Islet precursor cell (in vitro differentiated cells): Measurements from ENCODE around the gene SINHCAF.
A peak's percentile ranks its signal among the peaks of the same experiment; 100 is the strongest.
"Not testable (repeated sequence)": the region's sequence is repeated elsewhere in the genome, so short reads cannot be mapped to it uniquely, and the experiment has no call there.

ENCODE experiments used
- DNase-seq: peaks from one replicate; pipeline ENCODE4 v3.0.0-alpha.2; 2018

Gene SINHCAF, protein sequence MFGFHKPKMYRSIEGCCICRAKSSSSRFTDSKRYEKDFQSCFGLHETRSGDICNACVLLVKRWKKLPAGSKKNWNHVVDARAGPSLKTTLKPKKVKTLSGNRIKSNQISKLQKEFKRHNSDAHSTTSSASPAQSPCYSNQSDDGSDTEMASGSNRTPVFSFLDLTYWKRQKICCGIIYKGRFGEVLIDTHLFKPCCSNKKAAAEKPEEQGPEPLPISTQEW

DNA sequence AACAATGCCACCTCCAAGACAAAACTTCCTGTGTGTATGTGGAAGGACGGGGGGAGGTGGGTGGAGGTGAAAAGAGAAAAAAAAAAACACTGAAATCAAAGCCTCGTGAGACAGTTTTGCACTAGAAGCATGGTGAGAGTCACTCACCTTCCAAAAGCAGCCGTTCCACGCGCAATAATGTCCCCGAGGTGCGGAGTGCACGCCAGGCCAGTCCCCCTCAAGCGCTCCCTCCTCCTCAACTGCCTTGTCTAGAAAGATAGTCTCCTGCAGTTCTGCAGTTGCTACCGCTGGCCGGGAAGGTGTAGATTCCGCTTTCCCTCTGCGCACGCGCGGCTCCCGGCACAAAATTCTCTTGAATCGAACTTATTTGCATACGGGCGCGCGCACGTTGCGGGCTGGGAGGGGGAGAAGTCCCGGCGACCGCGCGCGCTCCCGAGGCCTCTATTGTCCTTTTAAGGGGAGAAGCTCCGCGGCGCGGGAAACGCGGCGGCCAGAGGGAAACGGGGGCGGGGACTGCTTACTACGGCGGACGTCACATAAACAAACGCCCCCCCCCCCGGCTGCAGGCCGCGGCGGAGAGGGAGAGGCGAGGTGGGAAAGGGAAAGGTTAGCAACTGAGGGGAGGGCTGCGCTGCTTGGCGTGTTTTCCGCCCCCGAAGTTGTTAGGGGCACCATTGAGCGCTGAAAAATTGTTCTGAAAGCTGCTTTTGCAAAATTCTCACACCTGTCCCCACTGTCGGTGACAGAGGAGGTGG, at the start of gene SINHCAF:
SINHCAF (minus strand) TSS at position 274 of the 755 bp plus-strand sequence. CDS start 27,946 bp downstream, outside the sequence.
- DNase-seq, result peak; percentile 100

DNA sequence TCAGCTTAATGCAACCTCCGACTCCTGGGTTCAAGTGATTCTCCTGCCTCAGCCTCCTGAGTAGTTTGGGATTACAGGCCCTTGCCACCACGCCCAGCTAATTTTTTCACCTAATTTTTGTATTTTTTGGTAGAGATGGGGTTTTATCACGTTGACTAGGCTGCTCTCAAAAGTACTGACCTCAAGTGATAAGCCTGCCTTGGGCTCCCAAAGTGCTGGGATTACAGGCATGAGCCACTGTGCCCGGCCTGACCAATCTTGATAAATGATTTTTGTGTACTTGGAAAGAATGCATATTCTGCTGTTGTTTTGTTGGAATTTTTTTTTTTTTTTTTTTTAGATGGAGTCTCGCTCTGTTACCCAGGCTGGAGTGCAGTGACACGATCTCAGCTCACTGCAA, 49.5 kb upstream of the SINHCAF start:
- not testable (repeated sequence) for DNase-seq

DNA sequence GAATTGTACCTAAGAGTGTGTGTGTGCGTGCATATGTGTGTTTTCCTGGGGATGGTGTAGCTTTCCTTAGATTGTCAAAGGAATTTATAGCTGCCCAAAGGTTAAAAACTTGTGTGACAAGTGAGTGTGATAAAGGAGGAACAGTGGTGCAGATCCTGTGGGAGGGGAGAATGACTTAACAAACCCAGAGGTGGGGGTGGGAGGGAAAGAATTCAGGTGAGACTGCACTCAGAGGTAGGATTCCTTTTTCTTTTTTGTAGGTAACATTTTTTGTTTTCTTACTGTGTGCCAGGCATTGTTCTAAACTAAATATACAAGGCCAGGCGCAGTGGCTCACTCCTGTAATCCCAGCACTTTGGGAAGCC, 45.3 kb upstream of the SINHCAF start:
- DNase-seq, result peak; percentile 82

DNA sequence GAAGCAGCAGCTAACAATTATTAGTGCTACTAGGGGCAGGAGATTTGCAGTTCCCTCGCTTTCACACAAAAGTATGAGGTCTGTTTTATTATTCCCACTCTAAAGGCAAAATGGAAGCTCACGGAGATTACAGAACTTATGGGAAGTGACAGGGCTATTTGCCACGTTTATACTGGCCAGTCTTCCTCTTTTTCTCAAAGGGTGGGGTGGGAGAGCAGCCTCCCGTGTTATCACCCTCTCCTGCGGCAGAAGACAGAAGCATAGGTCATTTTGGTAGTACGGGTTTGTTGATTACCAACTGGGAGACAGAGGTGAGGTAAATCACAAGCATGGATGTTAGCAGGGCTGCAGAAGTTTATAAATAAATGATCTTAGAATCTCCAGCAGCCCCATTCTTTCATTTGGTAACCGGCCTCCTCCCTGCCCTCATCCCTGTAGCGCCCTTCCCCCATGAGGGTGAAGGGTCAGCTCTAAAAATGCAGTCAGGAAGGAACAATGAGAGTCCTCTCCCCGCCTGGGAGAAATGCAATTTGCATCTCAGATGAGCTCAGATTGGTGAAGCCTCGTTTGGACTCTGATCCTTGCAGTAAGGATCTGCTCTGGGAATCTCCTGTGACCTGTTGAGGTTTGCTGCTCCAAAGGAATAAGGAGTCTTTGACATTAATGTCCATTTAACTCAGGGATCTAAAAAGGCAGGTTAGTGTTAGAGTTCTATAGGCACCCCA, 44.7 kb upstream of the SINHCAF start:
- peak; percentile 94 for DNase-seq

DNA sequence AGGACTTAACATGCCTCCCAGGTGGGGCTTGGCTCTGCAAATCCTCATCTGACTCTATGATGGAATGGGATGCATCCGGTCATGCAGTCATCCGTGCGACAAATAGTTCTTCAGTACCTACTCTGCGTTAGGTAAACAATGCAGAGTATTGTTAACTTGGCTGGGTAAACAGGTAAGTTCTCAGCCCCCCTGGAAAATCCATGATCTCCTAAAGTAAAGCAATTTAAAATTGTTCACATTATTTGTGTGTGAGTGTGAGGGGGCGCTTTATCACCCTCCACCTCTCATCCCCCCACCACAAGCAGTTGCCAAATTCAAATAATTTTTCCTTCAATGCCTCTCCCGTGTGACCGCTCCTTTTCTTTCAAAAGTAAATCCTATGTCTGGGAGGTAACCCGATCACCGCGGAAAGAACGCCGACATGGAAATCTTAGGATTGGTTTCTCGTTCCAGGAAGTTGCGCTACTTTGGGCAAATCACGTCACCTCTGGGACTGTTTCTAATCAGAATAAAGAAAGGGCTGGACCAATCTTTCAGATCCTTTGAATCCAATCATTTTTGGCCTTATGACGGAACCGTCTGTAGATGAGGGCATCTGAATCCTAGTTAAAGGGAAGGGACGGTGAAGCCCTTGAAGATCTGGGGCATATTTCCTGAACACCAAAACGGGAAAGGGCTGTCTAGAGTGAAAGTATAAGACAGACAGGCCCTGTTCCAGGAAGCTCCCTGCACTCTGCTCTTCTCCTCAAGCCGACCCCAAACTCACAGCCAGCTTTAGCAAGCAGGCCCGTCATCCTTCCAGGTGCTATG, 44.0 kb upstream of the SINHCAF start:
- peak; percentile 87 for DNase-seq

DNA sequence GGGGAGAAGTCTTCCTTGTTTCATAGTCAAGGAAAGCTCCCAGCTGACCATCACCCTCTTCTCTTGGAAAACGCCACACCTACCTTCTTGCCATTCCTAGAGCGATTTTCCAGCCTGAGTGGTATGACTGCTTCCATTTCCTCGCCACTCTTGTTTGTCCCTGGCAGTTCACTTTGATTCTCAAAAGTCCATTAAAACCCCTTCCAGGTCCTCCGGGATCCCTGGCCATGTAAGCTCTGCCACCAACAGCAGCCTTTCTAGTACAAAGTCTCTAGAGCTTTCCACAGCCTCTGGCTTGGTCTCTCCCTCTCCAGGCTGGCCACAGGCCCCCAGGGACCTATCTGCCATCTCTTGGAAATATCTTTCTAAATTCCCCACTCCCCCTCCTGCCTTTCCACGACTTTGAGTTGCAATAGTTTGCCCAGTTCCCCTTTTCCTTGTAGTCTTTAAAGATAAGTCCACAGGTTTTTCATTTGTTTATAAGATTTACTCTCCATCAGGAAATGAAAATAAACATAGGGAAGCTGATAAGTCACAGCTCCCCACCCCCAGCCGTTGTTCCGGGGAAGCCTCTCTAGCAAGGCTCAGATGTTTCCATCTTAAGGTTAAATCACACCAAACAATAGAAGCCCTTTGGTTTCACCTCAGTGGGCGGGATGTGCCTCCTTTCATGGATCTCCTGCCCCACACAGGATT, 42.9 kb upstream of the SINHCAF start:
- peak; percentile 71 for DNase-seq

DNA sequence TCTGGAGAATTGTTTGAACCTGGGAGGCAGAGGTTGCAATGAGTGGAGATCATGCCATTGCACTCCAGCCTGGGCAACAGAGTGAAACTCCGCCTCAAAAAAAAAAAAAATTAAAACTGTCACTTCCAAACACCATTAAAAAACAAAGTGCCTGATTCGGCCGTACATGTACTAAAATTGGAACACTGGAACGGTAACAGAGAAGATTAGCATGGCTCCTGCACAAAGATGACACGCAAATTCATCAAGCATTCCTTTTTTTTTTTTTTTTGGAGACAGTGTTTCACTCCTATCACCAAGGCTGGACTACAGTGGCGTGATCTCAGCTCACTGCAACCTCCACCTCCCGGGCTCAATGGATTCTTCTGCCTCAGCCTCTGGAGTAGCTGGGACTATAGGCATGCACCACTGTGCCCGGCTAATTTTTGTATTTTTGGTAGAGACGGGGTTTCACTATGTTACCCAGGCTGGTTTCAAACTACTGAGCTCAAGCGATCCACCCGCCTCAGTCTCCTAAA, 40.2 kb upstream of the SINHCAF start:
- DNase-seq, result no peak

DNA sequence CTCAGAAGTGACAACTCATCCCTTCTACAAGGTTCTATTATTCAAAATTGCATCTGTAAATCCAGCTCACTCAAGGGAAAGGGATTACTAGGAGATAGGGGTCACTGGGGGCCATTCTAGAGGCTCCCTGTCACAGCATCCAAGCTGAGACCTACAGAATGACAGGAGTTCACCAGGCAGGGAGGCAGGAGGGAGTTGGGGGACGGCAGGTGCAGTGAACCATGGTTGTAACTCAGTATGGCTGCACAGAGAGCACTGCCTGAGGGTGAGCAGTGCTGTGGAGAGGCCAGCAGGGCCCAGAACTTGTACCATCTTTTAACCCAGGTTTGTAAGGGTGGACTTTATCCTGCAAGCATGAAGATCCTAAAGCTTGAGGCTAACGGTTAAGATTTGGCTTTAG, 37.9 kb upstream of the SINHCAF start:
- no peak for DNase-seq

DNA sequence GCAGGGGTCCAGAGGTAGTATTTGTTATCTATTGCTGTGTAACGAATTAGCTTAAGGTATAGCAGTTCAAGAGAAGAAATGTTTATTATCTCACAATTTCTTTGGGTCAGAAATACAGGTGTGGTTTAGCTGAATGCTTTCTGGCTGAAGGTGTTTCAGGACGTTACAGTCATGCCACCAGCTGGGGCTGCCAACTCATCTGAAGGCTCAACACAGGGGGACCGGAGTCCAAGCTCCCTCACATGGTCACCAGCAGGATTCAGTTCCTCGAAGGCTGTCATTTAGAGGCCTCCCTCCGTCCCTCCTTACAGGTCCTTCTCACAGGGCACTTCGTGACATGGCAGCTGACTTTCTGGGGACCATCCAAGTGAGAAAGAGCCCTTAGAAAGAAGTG, 37.5 kb upstream of the SINHCAF start:
- no peak for DNase-seq

DNA sequence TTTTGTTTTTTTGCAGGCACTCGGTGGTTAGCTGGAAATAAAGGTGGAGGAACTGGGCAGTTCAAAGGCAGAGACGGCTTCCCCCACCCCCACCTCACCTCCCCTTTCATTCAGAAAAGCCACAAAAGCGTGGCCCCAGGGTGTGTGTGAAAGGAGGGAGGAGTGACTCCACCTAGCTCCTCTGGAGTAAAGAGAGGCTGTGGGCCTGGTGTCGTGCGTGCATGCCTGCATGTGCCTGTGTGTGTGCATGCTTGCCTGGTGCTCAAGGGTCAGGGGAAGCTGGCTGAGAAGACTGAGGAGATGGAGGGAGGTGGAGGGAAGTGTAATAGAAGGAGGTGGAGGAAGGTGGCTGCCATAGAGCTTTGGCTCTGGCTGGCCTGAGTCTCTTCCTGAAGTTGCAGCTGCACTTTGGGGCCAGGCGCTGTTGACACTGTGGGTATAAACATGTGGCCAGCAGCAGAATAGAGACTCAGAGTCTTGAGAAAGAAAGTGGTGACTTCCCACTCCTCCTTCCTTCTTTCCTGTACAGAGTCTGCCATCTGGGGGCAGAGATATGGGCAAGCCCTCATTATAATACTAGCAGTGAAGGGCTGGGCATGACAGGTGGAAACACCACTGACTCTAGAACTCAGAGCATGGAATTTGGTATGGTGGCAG, 36.9 kb upstream of the SINHCAF start:
- DNase-seq, result peak; percentile 97

DNA sequence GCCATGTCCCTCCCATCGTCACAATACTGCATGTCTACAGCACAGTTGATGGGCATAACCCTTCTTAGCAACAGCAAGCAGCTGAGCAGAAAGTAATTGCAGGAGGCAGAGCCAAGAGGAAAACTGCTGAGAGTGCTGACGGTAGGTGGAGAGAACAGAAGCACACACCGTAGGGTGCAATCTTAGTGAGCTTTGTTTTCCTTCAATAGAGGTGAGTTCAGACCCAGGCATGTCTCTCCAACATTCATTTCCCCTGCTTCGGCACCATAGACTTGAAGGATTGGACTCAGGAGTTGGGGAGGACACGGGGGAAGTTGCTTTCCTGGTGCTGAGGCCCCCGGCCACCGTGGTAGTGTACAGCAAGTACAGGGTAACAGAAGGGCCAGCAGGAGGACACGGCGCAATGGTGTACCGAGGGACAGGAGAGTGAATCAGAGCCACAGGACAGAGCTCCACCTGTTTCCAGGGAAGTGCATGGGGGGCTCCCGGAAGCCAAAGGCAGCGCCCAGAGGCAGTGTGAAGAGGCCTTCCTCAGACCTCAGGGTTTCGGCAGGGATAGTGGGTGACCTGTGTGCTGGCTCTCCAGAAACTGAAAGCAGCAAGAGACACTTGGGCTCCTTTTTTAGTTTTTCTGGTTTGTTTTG, 36.3 kb upstream of the SINHCAF start:
- DNase-seq, result peak; percentile 89

DNA sequence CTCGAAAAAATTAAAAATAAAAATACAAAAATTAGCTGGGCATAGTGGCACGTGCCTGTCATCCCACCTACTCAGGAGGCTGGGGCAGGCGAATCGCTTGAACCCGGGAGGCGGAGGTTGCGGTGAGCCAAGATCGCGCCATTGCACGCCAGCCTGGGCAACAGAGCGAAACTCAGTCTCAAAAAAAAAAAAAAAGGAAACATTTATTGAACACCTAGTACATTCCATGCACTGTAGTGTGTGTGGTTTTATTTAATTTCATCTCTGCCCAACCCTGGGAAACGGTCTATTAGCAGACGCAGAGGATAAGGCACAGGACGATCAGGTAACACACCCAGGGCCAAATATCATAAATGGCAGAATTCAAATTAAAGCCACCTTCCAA, 35.8 kb upstream of the SINHCAF start:
- no peak for DNase-seq

DNA sequence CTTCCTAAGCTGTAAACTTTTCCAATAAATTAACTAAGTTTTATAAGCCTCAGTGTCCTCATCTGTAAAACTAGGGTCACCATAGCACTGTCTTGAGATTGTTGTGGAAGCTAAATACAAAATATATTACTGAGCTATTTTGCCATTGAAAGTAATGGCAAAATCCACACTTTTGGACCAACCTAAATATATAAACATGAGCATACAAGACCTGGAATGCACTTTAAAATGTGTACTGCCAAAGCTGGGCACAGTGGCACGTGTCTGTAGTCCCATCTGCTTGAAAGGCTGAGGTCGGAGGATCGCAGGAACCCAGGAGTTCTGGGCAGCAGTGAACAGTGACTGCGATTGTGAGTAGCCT, 29.8 kb upstream of the SINHCAF start:
- no peak for DNase-seq

DNA sequence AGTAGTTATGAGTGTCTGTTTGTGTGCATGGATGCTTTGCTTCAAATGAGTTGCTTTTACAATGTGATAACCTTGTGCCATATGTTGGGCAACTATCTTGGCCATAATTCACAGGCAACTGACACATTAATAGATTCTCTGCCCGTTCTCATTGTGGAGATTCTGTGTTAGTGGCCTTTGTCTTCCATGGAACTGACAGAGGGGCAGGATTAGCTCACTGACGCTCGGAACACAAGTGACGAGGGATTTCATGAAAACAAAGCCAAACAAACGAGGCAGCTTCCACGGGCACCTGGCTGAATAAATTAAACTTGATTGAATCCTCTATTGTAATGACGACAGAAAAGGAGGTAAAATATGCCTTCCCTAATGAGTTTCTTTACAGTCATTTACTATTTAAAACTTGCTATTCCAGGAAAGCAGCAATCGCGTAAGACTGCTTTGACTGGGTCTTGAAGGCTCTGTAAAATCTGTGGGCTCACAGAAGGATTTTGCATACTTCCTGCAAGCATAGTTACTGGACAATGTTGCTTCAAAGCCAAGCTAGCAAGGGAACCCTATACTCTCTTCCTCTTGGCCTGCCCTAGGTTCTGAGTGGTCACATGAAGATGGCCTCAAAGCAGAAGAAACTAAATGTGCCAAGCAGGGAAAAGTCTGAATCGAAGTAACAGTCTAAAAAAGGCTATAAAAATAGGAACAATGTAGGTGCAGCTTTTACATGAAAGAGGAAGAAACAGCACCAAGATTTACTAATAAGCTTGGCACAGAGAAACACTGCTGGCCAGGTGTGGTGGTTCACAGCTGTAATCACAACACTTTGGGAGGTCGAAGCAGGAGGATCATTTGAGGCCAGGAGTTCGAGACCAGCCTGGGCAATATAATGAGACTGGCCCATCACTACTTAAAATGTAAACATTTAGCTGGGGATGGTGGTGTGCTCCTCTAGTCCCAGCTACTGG, 28.1 kb upstream of the SINHCAF start:
- DNase-seq, result no peak

DNA sequence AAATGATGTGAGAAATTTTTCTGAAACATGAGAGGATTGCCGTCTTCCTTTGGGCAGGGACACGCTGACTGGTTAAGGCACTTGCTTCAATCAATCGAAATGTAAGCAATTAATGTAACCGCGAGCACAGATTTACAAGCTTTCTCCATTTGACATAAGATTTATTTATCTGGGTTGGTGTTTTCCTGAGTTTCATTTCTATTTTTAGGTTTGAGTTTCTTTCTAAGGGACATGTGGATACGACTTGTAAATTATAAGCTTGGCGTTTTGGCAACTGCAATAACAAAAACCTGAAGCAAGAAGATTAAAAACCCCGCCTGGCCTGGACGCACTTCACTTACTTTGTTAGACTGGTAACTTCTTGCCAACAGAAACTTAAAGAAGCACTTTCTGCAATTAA, 20.3 kb upstream of the SINHCAF start:
- DNase-seq, result no peak

DNA sequence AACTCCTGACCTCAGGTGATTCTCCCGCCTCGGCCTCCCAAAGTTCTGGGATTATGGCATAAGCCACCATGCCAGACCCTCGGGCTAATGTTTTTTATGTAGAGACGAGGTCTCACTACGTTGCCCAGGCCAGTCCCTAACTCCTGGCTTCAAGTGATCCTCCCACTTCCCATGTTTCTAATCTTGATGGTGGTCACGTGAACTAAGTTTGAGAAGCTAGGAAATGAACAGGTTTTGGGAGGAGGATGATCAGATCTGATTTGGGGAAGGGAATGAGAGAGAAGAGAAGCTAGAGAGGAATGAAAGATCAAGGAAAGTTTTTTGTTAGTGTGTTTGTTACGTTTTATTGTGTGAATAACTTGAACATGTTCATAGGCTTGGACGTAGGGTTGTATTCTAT, 17.2 kb upstream of the SINHCAF start:
- DNase-seq, result no peak

DNA sequence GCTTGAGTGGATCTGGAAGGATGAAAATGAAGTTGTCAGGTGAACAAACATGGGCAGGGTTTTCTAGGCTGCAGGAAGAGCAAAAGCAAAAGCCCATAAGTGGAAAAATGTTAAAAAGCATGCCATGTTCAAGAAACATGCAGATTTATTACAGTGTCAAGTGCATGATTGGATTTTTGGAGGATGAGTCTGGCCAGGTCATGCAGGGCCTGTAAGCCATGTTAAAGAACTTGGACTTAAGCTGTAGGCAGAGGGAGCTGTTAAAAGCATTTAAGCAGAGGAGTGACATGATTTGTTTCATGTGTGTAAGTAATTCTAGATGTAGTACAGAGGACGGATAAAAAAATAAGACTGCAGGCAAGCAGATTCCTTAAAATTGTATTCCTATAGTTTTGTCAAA, 16.3 kb upstream of the SINHCAF start:
- no peak for DNase-seq

DNA sequence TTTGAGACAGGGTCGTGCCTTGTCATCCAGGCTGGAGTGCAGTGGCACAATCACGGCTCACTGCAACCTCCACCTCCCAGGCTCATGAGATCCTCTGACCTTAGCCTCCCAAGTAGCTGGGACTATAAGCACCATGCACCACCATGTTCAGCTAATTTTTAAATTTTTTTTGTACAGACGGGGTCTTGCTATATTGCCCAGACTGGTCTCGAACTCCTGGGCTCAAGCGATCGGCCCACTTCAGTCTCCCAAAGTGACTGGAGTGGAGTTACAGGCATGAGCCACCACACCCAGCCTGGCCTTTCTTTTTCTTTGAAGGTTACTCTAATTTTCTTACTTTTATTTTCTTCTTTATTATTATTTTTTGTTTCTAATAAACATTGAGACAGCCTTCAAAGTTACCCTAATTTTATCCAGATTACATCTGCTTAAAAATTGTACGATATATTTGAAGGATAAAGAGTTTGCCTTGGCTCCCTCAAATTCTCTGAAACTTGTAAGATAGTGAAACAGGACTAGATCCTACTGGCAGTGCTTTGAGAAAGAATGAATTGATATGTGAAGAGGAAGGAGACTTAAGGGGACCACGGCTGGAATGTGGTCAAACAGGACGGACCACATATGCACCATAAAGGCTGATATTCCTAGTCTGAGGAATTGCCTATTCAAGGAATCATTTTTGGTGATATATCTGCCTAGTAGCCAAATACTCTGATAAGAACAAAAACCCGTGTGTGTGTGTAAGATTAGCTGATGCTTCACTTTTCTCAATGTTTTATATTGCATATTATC, 14.1 kb upstream of the SINHCAF start:
- peak; percentile 76 for DNase-seq

DNA sequence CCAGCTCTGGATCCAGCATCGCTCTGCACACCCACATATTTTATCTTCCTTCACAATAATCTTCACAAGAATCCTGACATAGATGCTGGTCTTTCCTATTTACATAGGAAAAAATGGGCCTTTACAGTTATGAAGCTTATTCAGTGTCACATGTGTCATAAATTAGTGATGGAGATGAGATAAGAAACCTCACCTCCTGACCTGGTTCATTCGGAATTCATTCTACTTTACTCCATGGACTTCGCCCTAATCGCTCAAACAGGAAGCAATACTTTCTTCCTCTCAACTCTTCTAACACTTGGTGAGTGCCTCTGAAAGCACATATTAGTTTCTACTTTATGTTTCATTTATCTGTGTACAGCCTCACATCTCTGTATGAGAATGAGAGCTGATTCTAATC, 12.0 kb upstream of the SINHCAF start:
- DNase-seq, result no peak
